HG03039 (cell line): ENCODE measurements around the gene KCTD1.

ENCODE experiments used
- ATAC-seq: cut with Tn5 transposase; IDR thresholded peaks from one replicate; pipeline ENCODE4 v1.9.1; 2021; ENCODE audit warnings: mild to moderate bottlenecking, moderate library complexity; ENCODE audit not compliant: unreplicated experiment

Gene KCTD1

DNA sequence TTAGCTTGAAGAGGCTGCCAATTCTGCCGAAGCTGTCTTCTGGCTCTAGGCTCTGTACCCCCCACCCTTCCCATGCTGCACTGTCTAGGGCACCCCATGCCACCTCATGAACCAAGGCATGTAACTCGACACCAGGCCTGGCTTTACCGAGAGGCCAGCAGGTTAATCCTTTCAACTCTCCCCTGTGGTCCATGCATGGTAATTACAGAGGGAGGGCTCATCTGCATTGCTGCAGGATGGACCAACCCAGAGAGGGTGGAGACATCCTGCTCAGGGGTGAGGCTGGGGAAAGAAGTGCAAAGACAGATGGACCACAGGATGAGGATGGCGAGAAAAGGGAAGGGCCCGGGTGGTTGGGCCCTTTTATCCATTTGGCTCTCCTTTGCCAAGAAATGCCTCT is 65.8 kb downstream of the KCTD1 start:
- ATAC-seq, result no peak

DNA sequence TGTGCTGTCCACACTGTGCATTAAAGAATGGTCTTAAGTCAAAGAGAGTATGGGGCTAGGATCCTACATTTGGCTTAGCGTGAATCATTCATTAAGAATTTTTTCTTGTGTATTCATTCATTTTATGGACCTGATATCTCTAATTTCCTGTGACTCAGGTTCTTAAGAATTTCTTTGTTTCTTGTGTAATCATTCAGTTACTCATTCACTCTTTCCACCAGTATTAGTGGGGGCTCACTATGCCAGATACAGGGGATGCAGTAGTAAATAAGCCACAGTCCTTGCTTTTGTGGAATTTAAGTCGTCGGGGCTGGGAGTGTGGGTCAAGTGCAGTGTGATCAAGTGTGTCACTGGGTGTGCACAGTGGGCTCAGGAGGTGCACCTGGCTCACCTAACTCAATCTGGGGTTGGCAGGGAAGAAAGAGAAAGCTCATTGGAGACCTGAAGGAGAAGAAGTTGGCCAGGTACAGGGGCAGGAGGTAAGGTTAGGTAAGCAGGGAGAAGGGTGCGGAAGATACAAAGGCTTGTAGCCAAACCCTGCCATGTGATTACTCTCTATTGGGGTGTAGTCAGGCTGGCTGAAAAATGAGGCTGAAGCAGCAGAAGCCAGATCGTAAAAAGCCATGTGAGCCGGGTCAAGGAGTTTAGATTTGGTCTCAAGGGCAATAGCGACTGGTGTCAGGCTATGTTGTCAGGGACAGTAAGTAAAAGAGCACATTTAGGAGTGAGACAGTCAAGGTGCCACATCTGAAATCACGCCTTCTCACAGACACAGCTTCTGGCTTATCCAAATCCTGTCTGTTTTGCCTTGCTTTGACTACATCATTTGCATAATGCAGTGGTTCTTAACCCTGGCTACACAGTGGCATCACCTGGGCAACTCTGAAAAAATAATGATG is 67.2 kb downstream of the KCTD1 start:
- no peak for ATAC-seq

DNA sequence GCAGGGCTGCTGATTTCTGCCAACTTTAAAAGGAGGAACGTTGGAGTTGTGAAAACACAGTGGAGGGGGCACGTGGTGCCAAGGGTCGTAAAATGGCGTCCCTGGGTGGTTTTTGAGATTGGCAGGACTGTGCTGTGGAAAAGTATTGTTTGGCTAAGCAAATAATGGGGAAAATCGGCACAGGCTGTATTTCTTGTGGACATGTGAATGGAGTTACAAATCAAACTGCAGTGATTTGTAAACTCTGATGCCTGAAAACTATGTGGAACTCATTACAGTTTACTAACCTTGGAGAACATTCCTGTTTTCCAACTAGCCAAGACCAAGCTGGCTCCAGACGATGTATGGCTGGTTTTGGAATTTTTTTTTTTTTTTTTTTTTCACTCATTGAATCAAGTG is 68.7 kb downstream of the KCTD1 start:
- no peak for ATAC-seq

DNA sequence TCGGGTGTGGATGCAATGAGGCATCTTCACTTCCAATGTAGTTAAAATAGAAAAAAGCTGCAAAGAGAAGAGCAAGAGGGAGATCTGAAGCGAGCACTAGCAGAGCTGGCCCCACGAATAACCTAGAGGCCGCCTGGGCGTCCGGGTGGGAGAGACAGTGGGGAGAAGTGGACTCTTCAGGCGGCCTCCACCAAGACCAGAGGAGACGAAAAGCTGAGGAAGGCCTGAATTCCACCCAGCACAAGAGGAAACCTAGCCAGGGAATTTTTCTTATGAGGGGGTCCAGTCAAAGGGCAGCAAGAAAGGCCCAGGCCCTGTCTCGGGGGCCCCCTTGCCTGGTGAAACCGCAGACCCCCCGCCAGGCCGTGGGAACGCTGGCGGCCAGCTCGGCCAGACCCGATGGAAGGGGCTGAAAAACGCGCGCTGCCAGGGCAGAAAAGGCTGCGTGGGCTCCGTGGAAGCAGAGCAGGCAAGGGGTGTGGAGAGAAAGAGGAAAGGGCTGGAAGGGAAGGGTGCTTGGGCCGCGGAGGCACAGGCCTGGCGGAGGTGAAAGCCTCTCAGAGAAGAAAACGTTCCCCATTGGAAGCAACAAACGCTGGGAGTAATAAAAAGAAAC is 69.2 kb downstream of the KCTD1 start:
- ATAC-seq, result no peak

DNA sequence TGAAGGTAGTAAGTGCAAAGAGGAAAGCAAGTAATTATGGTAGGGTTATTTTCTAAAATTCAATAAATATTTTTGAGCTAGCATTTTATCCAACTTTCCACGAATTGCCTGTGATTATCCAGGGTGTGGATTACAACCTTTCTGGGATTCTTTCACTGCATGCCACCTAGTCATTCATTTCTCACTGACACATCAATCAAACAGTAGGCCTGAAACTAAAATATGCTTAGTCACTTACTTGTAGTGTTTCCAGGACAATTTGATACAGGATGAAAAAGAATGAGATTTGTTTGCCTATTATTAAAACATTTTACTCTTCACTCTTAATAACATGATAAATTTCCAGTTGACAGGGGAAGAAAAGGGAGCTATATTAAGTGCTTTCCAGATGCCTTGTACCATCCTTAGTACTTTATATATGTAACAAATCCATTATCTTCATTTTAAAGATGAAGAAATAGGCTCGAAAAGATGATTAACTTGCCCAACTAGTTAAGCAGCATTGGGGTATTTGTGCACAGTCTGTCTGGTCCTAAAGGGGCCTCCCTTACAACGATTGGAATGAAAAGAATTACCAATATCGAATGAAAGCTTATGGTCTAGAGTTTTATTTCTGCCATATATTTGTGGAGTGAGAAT is 70.4 kb downstream of the KCTD1 start:
- ATAC-seq, result no peak

DNA sequence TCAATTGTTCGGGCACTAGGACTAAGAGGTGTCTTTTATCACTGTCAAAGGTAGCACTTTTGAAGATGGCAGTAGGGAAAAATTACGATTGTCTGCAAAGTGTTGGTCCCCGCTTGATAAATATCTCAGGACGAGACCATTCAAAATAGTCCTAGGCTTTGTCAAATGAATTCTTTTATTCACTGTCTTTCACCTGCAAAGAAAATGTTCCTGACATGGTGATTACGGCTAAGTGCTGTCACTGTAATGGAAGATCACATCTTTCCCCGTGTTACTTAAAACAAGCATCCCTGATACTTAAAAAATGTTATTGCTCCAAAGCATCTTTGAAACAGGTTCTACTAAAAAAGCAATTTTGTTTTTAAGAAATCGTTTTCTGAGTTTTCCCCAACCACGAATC is 71.7 kb downstream of the KCTD1 start:
- no peak for ATAC-seq

DNA sequence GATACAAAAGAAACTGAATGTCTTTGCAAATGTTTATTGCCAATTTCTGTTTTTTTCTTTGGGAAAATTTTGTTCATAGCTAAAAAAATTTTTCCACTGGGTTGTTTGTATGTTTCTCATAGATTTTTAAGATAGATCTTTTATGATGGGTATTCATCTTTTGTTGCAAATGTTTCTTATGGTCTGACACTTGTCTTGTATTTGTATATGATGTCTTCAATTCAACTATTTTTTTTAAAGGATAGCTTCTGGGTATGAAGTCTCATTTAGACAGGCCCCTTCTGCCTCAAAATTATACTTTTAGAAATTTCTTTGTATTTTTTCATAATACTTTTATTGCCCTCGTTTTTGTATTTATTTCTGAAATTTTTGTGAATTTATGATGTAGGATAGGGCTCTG is 73.8 kb downstream of the KCTD1 start:
- no peak for ATAC-seq

DNA sequence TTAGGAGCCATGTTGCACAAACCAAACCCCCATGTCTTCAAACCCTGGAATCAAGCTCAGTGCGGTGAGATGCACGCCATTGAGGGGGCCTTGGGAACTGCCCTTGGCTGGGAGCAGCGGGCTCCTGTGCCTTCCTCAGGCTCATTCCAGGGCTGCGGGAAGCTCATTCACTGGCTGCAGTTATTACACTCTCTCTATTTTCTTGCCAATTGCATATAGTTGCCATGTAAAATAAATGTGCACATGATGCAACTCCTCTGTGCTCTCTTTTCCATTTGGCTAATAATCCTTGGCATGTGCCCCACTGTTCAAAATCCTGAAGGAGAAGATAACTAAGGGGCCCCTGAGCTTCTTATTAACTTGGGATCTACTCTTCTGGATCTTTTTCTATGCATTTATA is 74.7 kb downstream of the KCTD1 start:
- ATAC-seq, result no peak

DNA sequence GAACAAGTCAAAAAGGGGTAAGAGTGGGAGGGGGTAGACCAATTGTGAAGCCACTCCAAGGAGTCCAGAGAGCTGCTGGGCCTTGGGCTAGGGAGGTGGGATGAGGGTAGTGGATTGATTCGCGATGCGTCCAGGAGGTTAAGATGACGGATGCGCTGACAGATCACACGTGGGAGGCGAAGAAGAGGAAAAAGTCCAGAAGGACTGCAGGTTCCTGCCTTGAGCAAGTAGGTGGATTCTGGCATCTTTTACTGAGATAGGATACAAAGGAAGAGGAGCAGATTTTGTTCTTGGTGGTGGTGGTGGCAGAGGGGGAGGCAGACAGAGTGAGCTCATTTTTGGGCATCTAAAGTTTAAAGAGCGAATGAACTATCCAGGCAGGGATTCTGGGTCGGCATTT is 76.5 kb downstream of the KCTD1 start:
- ATAC-seq, result no peak

DNA sequence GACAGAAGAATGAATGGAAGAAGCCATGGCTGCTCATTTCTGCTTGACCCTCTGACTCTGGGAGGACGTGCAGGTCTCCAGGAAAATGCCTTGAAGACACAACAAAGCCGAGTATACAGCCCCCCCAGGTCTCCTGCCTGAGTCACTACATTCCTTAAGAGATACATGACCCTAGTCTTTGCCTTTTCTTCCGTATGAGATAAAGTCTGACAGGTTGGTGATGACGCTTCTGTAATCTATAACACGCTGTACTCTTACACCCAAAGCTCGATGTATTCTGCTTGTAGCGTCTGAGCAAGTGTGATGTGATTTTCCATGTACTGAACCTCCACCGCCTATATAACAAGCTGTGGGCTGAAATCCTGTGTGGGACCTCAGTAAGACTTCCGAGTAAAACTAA is 77.3 kb downstream of the KCTD1 start:
- ATAC-seq, result no peak

DNA sequence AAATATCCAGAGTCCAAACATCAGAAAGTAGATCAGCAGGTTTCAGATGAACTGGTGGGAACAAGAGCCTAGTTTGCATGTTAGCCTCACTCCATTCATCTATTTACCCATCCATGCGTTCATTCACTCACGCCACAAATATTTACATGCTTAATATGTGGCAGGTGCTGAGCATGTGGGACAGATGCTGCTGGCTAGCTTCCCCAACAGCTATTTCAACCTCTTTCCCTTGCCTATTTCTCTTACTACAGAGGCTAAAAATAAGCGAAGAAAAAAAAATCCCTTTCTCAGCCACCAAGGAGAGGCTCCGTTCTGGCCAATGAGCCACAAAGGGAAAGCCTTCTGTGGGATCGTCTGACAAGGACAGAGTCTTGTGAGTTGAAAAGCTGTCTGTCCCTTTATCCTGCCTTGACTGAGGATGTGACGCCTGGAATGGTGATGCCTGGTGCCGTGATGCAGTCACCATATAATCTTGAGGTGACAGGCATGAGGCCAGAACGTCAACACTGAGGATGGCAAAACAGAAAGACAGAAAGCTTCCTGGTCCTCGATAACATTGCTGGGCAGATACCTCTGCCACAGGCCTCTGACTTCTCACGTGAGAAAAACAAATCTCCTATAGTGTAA is 78.2 kb downstream of the KCTD1 start:
- ATAC-seq, result peak; percentile 84

DNA sequence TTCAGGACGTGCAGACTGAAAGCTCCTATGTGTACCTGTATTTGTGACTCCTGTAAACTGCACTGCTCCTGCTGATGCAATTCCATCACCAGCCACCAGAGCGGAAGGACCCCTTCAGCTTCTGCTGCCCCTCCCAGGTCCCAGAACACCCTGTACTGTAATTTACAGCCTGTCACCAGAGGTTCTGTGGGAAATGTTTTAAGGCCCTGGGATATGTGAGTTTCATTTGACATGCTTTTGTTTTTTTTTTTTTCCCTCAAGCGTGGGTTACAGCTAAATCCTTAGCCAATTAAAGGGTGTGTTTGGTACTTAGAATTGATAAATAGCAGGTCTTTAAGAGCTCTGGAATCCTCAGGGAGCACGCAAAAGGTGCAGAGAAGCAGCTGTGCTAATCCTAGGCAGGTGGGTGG is 79.4 kb downstream of the KCTD1 start:
- peak; percentile 44 for ATAC-seq

DNA sequence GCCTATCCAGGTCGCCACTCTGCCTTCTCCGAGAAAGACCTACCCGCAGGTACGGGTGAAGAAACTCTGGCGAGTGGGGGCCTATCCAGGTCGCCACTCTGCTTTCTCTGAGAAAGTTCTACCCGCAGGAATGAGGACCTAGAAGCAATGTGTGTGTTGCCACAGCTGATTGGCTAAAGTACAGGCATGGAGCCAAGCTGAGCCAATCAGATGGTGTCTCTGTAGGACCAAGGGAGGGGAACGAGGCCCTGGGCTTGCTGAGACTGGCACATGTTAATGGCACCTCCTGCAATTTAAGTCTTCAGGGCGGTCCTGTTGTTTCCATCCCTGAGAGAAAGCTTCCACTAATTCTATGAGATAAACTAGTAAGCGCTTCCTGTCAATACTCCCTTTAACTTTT is 82.3 kb downstream of the KCTD1 start:
- no peak for ATAC-seq

DNA sequence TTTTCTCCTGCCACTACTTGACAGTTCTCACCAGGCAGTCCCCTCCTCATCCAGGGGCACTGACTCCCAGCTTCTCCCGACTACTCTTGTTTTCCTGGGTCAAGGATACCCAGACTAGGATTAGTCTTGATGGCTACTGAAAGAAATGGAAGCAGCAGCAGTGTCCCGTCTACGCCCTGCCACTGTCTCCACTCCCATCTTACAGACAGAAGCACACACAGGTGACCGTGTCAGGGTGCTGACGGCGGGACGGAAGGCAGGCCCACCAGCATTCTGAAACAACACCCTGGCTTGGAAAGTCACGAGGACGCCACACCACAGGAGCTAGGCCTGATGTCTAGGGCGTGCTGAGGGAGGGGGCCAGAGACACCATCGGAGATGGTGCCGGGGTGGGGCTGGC is 82.9 kb downstream of the KCTD1 start:
- ATAC-seq, result no peak

DNA sequence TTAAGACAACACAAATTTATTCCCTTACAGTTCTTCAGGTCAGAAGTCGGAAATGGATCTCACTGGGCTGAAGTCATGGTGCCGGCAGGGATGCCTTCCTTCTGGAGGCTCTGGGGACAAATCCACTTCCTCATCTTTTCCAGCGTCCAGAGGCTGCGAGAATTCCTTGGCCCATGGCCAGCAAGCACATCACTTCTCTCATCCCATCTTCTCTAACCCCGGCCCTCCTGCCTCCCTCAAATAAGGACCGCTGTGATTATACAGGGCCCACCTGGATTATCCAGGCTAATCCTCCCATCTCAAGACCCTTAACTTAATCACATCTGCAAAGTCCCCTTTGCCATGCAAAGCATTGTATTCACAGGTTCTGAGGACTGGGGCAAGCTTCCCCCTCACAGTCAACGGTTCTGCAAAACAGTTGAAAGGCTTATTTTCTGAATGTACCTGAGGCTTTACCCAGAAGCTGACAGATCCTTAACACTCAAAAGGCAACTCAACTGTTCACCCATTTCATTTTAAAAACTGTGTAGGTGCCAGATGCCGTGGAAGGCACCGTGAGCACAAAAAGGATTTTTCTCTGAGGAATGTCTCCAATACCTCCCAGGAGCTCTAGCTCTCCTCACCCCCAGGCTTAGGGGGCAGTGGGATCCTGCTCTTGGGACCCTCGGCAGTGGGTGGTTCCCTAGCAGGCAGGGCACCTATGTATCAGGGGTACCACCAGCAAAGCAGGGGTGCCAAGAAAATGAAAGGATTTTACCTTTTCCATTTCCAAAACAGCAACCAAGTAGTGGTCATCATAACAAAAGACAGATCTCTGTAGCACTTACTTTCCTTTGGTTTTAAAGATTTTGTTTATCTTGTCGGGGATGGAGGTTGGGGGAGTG is 84.0 kb downstream of the KCTD1 start:
- no peak for ATAC-seq

DNA sequence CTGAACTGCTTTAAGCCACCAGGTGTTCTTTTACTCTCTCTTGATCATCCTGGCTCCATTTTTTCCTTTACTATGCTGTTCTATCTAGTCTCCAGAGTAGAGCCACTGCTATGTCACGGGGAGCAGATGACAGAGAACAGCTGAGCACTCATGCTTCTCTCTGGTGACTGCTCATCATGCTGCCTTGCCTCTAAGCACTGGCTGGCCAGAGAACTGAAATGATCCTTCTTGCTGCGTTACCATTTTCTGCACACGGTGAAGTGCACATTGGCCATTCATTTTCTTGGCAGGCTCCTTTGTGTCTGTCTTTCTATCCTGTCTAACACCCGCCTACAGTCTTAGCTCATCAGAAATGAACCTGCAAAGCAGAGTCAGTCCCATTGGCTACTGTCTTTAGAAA is 86.0 kb downstream of the KCTD1 start:
- ATAC-seq, result no peak

DNA sequence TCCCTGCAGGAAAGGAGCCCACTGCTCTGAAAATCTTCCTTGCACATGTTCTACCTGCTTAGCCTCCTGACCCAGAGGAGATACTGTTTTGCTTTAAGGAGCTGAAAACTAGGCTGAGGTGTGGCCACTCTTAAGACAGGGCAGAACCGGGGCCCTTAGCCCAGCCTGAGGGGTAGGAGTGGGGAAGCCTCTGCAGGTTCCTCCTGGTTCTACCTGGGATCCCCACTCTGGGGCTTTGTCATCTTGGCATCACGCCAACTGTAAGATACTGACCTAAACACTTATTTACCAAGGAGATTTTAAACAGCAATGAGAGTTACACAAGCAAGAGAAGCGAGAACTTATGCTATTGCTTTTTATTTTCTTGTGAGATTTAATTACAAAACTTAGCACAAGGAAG is 86.9 kb downstream of the KCTD1 start:
- no peak for ATAC-seq

DNA sequence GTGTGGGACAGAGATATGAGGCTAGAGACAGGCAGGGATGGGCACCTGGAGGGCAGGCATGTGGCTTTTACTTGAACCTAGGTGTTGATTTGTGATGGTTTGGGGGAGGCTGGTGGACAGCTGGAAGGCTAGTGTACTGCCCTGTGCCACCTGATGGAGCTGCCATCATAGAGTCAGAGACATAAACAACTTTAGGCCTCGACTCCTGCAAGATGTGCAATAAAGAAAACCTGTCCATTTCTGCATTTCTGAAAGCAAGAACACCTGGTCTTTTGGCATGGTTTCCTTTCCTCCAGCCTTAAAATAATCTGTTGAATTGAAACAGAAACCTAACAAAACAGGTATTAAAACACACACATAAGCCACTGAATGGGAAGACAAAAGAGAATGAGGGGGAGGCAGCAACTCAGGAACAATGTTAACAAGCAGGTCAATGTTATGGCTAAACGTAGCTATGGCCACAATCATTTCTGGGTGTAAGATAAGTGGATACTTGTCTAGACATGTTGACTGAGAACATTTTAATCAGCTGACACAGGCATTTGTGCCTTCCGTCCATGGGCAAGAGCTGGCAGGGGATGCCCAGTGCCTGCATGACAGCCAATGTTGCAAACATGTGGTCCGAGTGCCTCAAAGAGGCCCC is 87.8 kb downstream of the KCTD1 start:
- ATAC-seq, result peak; percentile 51

DNA sequence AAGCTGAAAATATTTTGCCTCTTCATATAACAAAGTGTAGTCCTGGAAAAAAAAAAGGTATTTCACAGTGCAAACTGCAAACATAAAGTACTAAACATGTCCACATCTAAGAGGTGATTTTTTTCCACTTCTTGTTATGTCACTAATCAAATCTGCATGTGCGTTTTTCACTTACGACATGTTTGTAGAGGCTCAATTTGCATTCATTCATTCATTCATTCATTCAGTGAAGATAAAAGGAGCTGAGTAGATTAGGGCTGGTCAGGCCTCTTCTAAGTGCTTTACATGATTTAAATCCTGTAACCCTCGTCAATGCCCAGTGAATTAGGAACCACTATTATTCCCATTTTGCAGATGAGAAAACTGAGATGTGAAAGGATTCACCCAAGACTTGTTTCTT is 88.5 kb downstream of the KCTD1 start:
- no peak for ATAC-seq

DNA sequence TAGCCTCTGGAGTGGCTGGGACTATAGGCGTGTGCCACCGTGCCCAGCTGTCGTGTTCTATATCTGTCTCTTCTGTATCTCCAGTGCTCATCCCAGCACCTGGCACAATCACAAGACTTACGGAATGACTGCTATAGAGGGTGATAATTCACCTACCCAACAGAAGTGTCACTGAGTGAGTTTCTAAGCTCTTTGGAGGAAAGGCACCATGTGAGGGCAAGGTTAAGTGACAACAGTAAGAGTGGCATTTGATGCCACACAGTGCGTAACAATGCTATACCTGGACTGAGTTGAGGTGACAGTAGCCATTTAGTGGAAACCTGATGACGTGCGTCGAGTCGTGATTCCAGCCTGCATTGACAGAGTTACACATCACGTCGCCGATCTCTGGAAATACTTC is 89.0 kb downstream of the KCTD1 start:
- no peak for ATAC-seq
